GM21717 (cell line): ENCODE measurements around the gene BDP1.
"Not testable (repeated sequence)": the region's sequence is repeated elsewhere in the genome, so short reads cannot be mapped to it uniquely, and the experiment has no call there.

Experiments
- ATAC-seq: cut with Tn5 transposase; IDR thresholded peaks from one replicate; pipeline ENCODE4 v1.9.1; 2021; ENCODE audit warnings: mild to moderate bottlenecking, moderate library complexity; ENCODE audit not compliant: unreplicated experiment

BDP1 gene

GRCh38 chr5:71563161-71563560 is 107.7 kb downstream of the BDP1 start:
- no peak for ATAC-seq

- ATAC-seq = no peak
Measured at GRCh38 chr5:71564895-71565294, 109.4 kb downstream of the BDP1 start.

GRCh38 chr5:71569748-71570509 is 114.5 kb downstream of the BDP1 start:
- no peak for ATAC-seq

GRCh38 chr5:71571811-71572210 is 116.4 kb downstream of the BDP1 start:
- ATAC-seq = not testable (repeated sequence)

GRCh38 chr5:71573591-71573990 is 118.1 kb downstream of the BDP1 start:
- ATAC-seq = no peak

- ATAC-seq = not testable (repeated sequence)
Measured at GRCh38 chr5:71575588-71575987, 120.1 kb downstream of the BDP1 start.

GRCh38 chr5:71576241-71576640 is 120.8 kb downstream of the BDP1 start:
- ATAC-seq = no peak

GRCh38 chr5:71577839-71578238 is 122.4 kb downstream of the BDP1 start:
- ATAC-seq = not testable (repeated sequence)

- ATAC-seq = no peak
Measured at GRCh38 chr5:71582945-71583584, 127.6 kb downstream of the BDP1 start.

- ATAC-seq = no peak
Measured at GRCh38 chr5:71586052-71586940, 130.8 kb downstream of the BDP1 start.

- peak; percentile 99 for ATAC-seq
Measured at GRCh38 chr5:71586941-71587765, 131.7 kb downstream of the BDP1 start, which contains the start of gene MCCC2. Gene MCCC2 (plus strand): TSS chr5:71587340. CDS start chr5:71587426, 86 bp downstream.

GRCh38 chr5:71587766-71588532 is 132.5 kb downstream of the BDP1 start:
- ATAC-seq = peak; percentile 11

- ATAC-seq = no peak
Measured at GRCh38 chr5:71588533-71588885, 133.1 kb downstream of the BDP1 start.

GRCh38 chr5:71589903-71590302 is 134.5 kb downstream of the BDP1 start:
- no peak for ATAC-seq

GRCh38 chr5:71591100-71591499 is 135.6 kb downstream of the BDP1 start:
- ATAC-seq = no peak

- ATAC-seq = no peak
Measured at GRCh38 chr5:71596169-71596568, 140.7 kb downstream of the BDP1 start.

GRCh38 chr5:71597001-71597400 is 141.6 kb downstream of the BDP1 start:
- no peak for ATAC-seq

GRCh38 chr5:71600783-71601182 is 145.3 kb downstream of the BDP1 start:
- no peak for ATAC-seq

- ATAC-seq = peak; percentile 81
Measured at GRCh38 chr5:71601222-71602026, 146.0 kb downstream of the BDP1 start.
